Measurements from ENCODE around the gene MCM3AP.

The MCM3AP gene

GRCh38 chr21:46255166-46255565, 30.2 kb downstream of the MCM3AP start:
- no peak for TF ChIP-seq EP300 (IDR thresholded peaks at IDR 0.05; ENCODE audit: borderline replicate concordance)
- TF ChIP-seq TCF12 (IDR thresholded peaks at IDR 0.05; ENCODE audit: low read depth): no peak
- no peak for TF ChIP-seq RAD21 (IDR thresholded peaks at IDR 0.05; ENCODE audit: low read depth)
- no peak for TF ChIP-seq NFIC (IDR thresholded peaks at IDR 0.05)
- no peak for TF ChIP-seq TAF1 (IDR thresholded peaks at IDR 0.05; ENCODE audit: low read depth)
- TF ChIP-seq TEAD4 (IDR thresholded peaks at IDR 0.05): no peak
- TF ChIP-seq, protein P1, sequence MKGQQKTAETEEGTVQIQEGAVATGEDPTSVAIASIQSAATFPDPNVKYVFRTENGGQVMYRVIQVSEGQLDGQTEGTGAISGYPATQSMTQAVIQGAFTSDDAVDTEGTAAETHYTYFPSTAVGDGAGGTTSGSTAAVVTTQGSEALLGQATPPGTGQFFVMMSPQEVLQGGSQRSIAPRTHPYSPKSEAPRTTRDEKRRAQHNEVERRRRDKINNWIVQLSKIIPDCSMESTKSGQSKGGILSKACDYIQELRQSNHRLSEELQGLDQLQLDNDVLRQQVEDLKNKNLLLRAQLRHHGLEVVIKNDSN (IDR thresholded peaks at IDR 0.05): no peak
- TF ChIP-seq FOXM1 (IDR thresholded peaks at IDR 0.05; ENCODE audit: borderline replicate concordance, low read depth): no peak
- TF ChIP-seq EGR1 (IDR thresholded peaks at IDR 0.05): no peak
- no peak for TF ChIP-seq YY1 (IDR thresholded peaks at IDR 0.05; ENCODE audit: low read depth)
- TF ChIP-seq CREB1 (IDR thresholded peaks at IDR 0.05; ENCODE audit: low read depth): no peak
- TF ChIP-seq ZBTB7A (IDR thresholded peaks at IDR 0.05; ENCODE audit: low read depth): no peak
- no peak for TF ChIP-seq CEBPB (IDR thresholded peaks at IDR 0.05)
- TF ChIP-seq REST (IDR thresholded peaks at IDR 0.05; ENCODE audit: low read depth): no peak
- TF ChIP-seq, protein P2, sequence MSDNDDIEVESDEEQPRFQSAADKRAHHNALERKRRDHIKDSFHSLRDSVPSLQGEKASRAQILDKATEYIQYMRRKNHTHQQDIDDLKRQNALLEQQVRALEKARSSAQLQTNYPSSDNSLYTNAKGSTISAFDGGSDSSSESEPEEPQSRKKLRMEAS (IDR thresholded peaks at IDR 0.05): no peak

GRCh38 chr21:46254208-46254975, 31.0 kb downstream of the MCM3AP start:
- TF ChIP-seq REST (IDR thresholded peaks at IDR 0.05; ENCODE audit: low read depth): no peak
- TF ChIP-seq RAD21 (IDR thresholded peaks at IDR 0.05; ENCODE audit: low read depth): no peak
- TF ChIP-seq FOXM1 (IDR thresholded peaks at IDR 0.05; ENCODE audit: borderline replicate concordance, low read depth): no peak

DNA sequence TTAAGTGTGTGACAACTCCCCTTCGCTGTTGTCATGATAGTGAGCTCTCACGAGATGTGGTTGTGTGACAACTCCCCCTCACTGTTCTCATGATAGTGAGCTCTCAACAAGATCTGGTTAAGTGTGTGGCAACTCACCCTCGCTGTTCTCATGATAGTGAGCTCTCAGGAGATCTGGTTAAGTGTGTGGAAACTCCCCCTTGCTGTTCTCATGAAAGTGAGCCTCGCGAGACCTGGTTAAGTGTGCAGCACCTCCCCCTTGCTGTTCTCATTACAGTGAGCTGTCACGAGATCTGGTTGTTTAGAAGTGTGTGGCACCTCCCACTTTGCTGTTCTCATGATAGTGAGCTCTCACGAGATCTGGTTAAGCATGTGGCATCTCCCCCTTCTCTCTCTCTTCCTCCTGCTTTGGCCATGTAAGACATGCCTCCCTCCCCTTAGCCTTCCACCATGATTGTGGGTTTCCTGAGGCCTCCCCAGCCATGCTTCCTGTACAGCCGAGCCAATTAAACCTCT, 31.7 kb downstream of the MCM3AP start:
- TF ChIP-seq CREB1 (IDR thresholded peaks at IDR 0.05; ENCODE audit: low read depth): no peak
- no peak for TF ChIP-seq NFIC (IDR thresholded peaks at IDR 0.05)
- TF ChIP-seq TEAD4 (IDR thresholded peaks at IDR 0.05): no peak
- TF ChIP-seq EP300 (IDR thresholded peaks at IDR 0.05; ENCODE audit: borderline replicate concordance): no peak
- no peak for TF ChIP-seq FOXM1 (IDR thresholded peaks at IDR 0.05; ENCODE audit: borderline replicate concordance, low read depth)
- TF ChIP-seq EGR1 (IDR thresholded peaks at IDR 0.05): no peak
- no peak for TF ChIP-seq YY1 (IDR thresholded peaks at IDR 0.05; ENCODE audit: low read depth)
- no peak for TF ChIP-seq TCF12 (IDR thresholded peaks at IDR 0.05; ENCODE audit: low read depth)
- TF ChIP-seq, protein P1 (IDR thresholded peaks at IDR 0.05): no peak
- no peak for TF ChIP-seq CEBPB (IDR thresholded peaks at IDR 0.05)
- TF ChIP-seq, protein P2 (IDR thresholded peaks at IDR 0.05): no peak
- TF ChIP-seq REST (IDR thresholded peaks at IDR 0.05; ENCODE audit: low read depth): no peak

GRCh38 chr21:46252840-46253239, 32.6 kb downstream of the MCM3AP start:
- TF ChIP-seq CREB1 (IDR thresholded peaks at IDR 0.05; ENCODE audit: low read depth) (no peak), TCF12 (IDR thresholded peaks at IDR 0.05; ENCODE audit: low read depth) (no peak), CEBPB (IDR thresholded peaks at IDR 0.05) (no peak), TEAD4 (IDR thresholded peaks at IDR 0.05) (no peak), EP300 (IDR thresholded peaks at IDR 0.05; ENCODE audit: borderline replicate concordance) (no peak), RAD21 (IDR thresholded peaks at IDR 0.05; ENCODE audit: low read depth) (no peak), NFIC (IDR thresholded peaks at IDR 0.05) (no peak), TAF1 (IDR thresholded peaks at IDR 0.05; ENCODE audit: low read depth) (no peak), EGR1 (IDR thresholded peaks at IDR 0.05) (no peak), ZBTB7A (IDR thresholded peaks at IDR 0.05; ENCODE audit: low read depth) (no peak), YY1 (IDR thresholded peaks at IDR 0.05; ENCODE audit: low read depth) (no peak)
- TF ChIP-seq, protein P1 (IDR thresholded peaks at IDR 0.05): no peak

Measured in Ishikawa (cell line).